LNCaP clone FGC (cell line): ENCODE results near the gene TRAF2.

Source experiments
- DNase-seq: peaks from one replicate; pipeline ENCODE4 v3.0.0-alpha.2; 2011; ENCODE audit warnings: low read depth
- H3K4me3 ChIP-seq: 2 replicates; pipeline ENCODE4 v1.5.1; 2011; ENCODE audit warnings: mild to moderate bottlenecking, low read depth, low read length, control low read depth
- TF ChIP-seq, protein P1 (sequence below): IDR thresholded peaks from 2 replicates; pipeline ENCODE4 v1.5.1; 2012; ENCODE audit warnings: mild to moderate bottlenecking; ENCODE audit not compliant: control insufficient read depth, insufficient read depth; ENCODE audit errors: extremely low read depth

The TRAF2 gene

DNA sequence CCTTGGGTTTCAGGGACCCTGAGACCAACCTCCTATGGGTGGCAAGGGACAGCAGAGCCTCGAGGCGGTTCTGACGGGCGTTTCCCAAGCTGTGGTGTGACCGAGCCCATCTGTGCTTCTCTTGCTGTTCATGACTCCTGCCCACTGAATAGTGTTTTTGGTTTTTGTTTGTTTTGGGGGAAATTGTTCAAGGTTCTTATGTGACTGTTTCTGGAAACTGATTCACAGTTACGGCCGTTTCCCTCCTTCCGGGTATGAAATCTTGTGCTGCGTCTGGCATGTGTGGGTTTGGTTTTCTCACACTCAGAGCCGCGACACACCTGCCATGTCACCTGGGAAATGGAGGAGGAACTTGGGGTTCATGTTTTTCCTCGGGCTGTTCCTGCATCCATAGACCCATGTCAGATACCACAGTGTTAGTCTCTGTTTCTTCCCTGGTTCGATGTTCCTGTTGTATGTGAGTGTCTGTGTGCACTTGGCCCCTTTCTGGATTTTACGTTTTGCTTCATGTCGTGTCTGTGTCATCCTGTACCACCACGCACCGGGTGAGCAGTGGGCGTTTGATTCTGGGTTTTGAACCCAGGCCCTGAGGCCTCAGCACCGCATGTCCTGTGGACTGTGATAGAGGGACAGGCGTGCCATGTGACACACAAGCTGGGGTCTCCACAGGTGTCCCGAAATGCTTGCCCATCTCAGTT lies 29.5 kb downstream of the TRAF2 start:
- H3K4me3 ChIP-seq = no peak overlapping the region
- TF ChIP-seq, protein P1, sequence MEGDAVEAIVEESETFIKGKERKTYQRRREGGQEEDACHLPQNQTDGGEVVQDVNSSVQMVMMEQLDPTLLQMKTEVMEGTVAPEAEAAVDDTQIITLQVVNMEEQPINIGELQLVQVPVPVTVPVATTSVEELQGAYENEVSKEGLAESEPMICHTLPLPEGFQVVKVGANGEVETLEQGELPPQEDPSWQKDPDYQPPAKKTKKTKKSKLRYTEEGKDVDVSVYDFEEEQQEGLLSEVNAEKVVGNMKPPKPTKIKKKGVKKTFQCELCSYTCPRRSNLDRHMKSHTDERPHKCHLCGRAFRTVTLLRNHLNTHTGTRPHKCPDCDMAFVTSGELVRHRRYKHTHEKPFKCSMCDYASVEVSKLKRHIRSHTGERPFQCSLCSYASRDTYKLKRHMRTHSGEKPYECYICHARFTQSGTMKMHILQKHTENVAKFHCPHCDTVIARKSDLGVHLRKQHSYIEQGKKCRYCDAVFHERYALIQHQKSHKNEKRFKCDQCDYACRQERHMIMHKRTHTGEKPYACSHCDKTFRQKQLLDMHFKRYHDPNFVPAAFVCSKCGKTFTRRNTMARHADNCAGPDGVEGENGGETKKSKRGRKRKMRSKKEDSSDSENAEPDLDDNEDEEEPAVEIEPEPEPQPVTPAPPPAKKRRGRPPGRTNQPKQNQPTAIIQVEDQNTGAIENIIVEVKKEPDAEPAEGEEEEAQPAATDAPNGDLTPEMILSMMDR = no peak
- no peak for DNase-seq

DNA sequence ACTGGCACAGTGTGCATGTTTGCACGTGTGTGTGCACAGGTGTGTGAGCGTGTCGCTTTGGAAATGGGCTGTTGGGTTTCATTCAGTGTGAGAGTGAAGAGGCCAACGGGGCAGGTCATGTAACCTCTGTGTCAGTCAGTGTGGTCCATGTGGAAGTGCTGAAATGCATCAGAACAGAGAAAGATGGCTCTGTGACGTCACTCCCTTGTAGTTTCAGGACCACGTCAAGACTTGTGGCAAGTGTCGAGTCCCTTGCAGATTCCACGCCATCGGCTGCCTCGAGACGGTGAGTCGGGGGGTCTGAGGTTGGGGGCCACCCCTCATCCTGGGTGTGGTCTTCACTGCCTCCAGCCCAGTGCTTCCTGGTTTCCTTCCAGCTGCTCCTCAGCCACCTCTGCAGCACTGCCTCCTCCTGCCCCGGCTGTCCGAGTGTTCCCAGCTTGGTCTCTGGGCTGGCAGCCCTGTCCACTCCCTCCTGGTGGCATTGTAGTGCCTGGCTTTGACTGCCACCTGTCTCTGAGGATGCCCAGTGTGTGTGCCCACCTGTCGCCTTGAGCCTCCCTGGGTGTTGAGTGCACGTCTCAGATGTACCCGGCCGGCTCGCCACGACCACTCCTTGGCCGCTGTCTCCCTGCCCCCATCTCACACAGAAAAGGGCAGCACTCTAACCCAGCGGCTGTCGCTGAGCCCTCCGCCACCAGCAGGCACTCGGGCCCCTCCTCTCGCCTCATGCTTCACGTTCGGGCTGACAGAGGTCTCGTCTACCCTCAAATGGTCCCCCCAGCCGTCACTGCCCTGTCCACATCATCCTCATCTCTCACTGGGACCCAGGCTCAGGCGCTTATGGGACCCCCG lies 30.2 kb downstream of the TRAF2 start:
- no peak overlapping the region for H3K4me3 ChIP-seq
- no peak for DNase-seq
- TF ChIP-seq, protein P1 = no peak

DNA sequence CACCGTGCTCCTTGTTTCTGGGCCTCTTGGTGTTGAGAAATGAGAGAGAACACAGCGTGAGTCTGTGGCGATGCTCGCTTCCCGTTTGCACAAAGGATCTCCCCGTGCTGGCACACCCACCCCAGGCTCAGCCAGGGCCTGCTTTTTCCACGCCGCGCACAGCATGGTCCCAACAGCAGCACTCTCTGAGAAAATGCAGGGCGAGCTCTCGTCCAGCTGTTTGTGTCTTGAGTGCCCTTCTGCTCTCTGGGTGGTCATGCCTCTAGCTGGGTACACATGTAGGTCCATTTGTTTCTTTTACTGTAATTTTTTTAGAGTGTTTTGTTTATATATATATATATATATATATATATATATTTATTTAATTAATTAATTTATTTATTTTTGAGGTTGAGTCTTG lies 31.6 kb downstream of the TRAF2 start:
- no peak for DNase-seq
- TF ChIP-seq, protein P1 = no peak

DNA sequence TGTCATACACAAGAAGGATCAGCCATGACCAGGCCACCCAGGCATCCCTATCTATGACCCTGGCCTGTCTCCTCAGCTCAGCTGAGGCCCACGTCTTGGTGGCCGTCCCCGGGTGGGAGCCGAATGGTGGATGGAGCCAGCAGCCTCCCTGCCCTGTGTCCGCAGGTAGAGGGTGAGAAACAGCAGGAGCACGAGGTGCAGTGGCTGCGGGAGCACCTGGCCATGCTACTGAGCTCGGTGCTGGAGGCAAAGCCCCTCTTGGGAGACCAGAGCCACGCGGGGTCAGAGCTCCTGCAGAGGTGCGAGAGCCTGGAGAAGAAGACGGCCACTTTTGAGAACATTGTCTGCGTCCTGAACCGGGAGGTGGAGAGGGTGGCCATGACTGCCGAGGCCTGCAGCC lies 33.8 kb downstream of the TRAF2 start:
- no peak for DNase-seq
- TF ChIP-seq, protein P1 = no peak
- H3K4me3 ChIP-seq = no peak overlapping the region

More for the DNA sequence above, 31.6 kb downstream of the TRAF2 start:
- no peak overlapping the region for H3K4me3 ChIP-seq

DNA sequence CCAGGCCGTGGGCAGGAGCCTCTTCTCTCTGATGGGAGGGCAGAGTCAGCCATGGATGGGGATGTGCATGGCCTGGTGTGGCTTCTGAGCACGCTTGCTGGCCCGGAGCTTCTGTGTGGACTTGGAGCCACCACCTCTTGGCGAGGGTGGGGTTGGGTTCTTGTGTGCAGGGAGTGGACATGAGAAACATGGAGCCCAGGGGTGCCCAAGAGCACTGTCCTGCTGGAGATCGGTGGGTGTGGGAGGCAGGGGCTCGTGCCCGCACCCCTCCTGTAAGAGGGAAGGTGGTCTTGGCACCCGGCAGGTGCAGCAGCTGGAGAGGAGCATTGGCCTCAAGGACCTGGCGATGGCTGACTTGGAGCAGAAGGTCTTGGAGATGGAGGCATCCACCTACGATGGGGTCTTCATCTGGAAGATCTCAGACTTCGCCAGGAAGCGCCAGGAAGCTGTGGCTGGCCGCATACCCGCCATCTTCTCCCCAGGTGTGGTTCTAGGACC lies 34.5 kb downstream of the TRAF2 start:
- H3K4me3 ChIP-seq = no peak overlapping the region
- TF ChIP-seq, protein P1 = no peak
- no peak for DNase-seq

DNA sequence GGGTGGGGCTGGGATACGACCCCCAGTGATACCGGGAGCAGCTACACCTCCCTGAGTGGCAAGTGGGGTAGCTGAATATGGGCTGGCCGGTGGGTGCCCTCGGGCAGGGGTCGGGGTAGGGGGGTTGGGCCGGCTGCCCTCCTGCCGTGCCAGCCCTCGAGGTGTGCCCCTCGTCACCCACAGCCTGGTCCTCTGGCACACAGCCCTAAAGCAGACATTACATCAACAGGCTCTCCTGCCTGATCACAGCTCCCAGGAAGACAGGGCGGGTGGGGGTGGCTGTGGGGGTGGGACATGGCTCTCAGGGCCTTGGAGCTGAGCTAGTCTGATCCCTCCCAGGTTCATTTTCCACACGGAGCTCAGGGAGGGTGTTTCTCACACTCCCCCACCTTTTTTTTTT lies 35.0 kb downstream of the TRAF2 start:
- DNase-seq = no peak
- no peak overlapping the region for H3K4me3 ChIP-seq
- TF ChIP-seq, protein P1 = no peak

DNA sequence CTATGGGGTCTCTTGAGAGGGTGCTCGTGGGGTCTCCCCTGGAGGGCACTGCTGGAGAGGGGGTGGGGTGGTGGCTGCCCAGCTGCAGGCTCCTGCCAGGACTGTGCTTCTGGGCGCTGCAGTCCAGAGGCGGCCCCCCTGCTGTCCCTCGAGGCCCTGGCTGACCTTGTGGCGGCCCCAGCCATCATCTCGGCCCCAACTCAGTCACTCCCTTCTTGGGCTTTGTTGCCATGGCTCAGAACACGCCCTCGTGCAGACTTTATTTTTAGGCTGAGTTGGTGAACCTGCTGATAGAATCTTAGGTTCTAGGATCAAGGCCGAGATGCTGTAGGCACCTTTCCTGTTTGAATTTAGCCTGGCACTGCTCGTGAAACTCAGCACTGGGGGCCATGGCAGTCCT lies 35.4 kb downstream of the TRAF2 start:
- no peak for DNase-seq

More for the DNA sequence above, 35.4 kb downstream of the TRAF2 start:
- TF ChIP-seq, protein P1 = no peak
- no peak overlapping the region for H3K4me3 ChIP-seq
